ENCODE results near the gene ODAD3.
"Not testable (repeated sequence)": the region's sequence is repeated elsewhere in the genome, so short reads cannot be mapped to it uniquely, and the experiment has no call there.

Gene ODAD3

DNA sequence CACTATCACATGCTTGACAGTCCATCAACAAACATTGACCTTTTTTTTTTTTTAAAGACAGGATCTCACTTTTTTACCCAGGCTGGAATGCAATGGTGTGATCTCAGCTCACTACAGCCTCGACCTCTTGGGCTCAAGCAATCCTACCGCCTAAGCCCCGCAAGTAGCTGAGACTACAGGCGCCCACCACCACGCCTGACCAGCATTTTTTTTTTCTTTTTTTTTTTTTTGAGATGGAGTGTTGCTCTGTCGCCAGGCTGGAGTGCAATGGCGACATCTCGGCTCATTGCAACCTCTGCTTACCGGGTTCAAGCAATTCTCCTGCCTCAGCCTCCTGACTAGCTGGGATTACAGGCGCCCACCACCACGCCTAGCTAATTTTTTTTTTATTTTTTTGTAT is 24.0 kb upstream of the ODAD3 start:
- DNase-seq: not testable (repeated sequence)

DNA sequence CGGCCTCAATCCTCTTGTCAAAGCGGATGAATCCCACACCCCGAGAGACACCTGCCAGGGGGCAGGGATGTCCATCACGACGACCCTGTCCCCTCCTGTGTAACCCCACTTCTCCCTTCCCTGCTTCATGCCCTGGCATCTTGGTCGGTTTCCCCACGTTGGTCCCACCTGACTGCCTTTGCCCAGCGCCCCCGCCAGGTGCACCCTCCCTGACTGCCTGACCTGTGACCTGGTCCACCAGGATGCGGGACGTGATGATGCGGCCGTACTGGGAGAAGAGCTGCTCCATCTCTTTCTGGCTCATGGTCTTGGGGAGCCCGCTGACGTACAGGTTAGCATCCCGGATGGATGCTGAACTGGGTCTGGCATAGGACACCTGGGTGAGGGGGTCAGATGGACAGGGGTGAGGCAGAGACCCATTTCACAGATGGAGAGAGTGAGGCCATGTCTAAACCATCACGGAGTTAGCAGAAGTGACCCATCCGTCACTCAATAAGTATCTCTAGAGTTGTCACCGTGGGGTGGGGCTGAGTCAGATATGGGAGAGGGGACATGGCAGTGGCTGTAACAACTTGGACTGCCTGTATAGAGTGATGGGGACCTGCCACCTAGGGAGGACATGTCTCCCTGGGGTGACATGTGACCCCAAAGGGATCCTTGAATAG is 23.4 kb upstream of the ODAD3 start:
- DNase-seq: no peak

DNA sequence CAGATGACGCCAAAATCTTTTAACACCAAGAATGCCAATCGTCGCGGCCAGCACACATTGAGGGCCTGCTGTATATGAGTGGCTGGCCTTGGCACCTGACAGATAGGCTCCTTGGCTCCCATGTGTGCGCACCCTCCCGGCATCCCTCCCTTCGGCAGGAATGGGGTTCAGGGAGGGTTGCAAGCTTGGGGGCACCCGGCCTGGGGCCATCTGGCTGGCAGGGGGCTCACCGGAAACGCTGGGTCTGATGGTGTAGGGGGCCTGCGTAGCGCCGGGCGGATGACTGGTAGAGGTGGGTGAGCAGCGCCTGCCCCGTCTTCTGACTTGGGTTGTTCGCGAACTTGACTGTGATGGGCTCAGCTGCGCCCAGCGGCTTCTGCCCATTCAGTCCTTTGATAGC is 22.9 kb upstream of the ODAD3 start:
- no peak for DNase-seq

DNA sequence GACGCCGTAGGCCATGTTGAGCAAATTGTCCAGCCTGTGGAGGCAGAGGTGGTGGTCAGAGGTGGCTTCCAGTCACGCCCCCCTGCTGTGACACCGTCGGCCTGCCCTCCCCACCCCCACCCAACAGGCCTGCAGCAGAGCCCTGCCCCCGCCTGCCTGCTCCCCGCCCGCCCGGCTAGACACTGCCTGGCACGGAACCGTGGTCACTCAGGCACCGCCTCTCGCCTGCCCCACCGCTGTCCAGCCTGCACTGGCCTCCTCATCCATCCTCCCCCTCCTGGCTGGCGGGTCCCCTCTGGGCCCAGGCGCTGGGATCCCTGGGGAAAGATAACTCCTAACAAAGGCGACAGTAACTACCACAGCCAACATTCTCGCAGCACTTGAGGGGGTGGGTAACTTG is 22.2 kb upstream of the ODAD3 start:
- no peak for DNase-seq

DNA sequence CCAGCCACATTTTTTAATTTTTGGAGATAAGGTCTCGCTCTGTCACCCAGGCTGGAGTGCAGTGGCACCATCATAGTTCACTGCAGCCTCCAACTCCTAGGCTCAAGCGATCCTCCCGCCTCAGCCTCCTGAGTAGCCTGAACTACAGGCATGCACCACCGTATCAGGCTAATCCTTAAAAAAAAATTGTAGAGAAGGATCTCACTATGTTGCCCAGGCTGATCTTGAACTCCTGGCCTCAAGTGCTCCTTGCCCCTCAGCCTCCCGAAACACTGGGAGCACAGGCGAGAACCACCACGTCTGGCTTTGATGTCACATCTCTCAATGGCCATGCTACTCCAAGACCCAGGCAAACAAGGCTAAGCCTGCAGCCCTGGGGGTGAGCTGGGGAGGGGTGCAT is 21.7 kb upstream of the ODAD3 start:
- DNase-seq: no peak

DNA sequence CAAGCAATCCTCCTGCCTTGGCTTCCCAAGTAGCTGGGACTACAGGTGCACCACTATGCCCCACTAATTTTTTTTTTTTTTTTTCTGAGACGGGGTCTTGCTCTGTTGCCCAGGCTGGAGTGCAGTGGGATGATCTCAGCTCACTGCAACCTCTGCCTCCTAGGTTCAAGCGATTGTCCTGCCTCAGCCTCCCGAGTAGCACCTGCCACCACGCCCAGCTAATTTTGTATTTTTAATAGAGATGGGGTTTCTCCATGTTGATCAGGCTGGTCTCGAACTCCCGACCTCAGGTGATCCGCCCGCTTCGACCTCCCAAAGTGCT is 20.3 kb upstream of the ODAD3 start:
- not testable (repeated sequence) for DNase-seq

DNA sequence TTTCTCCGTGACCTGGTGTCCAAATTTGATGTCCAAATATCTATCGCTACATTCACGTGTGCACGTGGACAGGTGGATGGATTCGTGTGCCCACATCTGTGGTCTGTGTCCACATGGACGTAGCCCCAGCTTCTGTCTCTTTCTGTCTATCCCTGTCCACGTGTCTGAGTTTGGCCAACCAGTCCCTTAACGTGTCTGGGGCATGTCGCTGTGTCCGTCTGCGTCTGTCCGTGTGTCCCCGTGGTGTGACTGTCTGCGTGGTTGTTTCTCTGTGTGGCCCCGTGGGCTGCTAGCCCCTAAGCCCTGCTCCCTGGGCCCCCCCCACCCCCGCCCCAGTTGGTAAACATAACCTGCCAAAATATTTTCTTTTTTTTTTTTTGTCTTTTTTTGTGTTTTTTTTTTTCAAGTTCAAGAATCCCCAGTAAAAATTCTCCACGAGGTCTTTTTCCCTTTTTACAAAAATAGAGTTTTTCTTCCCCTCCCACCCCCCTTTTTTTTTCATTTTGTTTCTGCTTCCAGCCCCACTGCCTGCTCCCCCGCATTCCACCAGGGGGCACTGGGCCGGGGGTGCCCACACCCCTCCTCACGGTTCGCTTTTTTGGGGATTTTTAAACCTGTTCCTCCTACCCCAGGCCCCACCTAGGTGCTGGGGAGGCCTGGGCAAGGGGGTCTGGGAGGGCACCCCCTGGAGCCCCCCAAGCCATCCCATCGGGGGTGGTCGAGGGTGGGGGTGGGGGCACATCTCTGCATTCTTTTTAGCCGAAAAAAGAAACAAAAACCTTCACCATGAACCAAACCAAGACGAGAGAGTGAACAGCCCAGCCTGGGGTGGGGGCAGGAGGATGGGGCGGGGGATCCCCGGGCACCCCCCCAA is 18.8 kb upstream of the ODAD3 start:
- DNase-seq: no peak

DNA sequence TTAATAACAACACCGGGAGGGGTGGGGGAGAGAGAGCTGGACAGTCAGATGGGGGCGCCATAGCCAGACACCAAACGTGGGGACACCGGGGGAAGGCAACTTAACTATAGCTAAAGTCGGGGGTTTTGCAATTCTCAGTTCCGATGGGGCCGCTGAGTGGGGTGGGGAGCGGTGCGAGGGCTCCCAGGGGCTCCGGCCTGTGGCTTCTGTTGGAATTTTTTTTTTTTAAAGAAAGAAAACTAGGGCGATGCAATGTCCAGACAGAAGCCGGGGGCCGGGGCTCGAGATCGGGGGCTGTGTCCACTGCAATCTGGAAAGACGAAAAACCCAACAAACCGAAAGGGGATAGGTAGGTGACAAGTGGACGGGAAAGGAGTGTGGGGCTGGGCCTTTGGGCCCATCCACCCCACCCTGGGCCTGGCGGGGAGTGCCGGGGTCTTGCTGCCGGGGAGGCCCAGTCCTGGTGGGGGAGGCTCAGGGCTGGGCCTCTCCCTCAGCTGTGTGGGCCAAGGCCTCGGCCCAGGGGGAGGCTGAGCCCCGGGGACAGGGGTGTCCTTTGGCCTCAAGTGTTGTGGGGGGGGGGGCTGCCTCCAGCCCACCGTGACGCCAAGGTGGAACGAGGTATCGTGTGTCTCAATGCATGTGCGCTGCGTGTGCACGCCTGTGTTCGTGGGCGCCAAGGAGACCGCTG is 17.8 kb upstream of the ODAD3 start:
- no peak for DNase-seq

DNA sequence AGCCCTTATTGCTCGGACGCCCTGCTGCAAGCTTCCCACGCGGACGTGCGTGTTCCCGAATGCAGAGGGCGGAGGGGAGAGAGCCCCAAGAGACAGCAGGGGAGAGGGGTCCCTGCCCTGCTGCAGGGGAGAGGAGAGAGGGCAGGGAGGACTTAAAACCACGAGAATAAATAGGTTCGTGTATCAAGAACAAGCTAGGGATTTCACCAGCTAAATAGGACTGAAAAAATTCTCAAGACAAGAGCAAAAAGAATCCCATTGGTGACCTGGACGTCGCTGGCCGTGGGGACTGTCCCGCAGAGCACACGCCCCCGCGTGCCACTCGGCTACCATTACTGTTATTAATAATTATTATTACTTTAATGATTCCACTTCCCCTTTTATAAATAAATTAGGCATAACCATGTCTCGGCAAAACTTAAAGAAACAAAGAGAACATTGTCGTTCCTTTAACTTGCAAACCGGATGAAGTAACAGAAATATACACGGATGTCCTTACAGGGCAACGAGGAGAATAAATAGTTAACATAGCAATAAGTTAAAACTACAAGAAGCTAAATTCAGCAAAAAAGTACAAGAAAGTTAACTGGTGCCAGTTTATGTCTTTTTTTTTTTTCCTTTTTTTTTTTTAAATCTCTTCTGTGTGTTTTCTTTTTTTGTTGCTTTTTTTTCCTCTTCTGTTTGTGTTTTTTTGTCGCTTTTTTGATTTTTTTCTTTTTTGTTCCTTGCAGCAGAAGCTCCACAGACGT is 17.1 kb upstream of the ODAD3 start:
- no peak for DNase-seq

DNA sequence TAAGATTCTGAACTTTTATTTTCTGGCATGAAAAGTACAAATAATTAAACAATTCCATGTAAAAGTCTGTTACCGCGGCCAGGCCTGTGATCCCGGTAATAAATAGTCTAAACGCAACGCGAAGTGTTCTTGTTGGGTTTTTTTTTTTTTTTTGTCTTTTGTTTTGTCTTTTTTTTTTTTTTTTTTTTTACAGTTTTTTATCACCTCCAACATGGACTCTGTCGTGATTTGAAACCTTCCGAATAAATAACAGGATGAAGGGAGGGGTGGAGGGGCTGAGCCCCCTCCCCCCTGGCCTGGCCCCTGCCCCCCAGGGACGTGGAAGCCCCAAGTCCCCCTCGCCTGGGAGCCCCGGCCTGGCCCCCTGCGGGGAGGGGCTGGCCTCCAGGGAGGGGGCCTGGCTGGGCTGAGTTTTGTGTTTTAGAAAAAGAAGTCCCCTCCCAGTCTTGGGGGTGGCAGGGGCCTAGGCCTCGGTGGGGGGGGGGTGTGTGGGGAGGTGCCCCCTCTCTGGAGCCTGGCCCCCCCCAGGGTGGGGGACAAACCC is 16.5 kb upstream of the ODAD3 start:
- DNase-seq: no peak

DNA sequence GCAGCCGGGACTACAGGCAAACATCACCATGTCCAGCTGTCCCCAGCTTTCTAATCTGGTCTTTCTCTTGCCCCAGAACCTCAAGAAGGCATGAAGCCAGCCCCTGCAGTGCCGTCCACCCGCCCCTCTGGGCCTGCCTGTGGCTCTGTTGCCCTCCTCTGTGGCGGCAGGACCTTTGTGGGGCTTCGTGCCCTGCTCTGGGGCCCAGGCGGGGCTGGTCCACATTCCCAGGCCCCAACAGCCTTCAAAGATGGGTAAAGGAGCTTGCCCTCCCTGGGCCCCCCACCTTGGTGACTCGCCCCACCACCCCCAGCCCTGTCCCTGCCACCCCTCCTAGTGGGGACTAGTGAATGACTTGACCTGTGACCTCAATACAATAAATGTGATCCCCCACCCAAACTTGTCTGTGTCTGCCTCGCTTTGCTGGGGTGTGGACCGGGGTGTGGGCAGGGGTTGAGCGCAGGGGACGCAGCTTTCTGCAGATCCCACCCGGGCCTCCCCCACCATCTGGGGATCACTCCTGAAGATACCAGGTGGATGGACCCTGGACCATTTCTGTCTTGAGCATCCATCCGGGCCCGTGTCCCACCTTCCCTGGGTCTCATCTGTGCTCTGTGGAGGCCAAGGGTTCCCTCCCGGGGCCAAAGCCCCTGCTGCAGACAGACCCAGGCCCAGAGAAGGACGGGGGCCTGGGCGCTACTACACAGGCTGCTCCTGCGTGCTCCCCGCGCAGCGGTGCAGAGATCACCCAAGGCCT is 15.8 kb upstream of the ODAD3 start:
- DNase-seq: no peak

DNA sequence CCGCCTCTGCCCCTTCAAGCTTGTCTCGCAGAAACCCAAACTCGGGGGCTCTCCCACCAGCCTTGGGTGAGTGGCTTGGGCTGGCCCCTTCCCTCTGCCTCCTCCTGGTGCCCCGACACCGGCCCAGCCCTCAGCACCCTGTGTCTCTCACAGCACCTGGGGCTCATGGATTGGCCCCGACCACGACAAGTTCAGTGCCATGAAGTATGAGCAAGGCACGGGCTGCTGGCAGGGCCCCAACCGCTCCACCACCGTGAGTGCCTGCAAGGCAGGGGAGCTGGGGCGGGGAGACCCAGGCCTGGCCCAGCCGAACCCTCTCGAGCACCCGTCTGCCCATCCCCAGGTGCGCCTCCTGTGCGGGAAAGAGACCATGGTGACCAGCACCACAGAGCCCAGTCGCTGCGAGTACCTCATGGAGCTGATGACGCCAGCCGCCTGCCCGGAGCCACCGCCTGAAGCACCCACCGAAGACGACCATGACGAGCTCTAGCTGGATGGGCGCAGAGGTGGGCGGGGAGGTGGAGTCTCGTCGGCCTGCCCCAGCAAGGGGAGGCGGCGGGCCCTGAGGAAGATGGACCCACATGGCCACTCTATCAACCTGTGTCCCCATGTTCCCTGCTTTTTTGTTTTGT is 14.1 kb upstream of the ODAD3 start:
- DNase-seq: no peak

DNA sequence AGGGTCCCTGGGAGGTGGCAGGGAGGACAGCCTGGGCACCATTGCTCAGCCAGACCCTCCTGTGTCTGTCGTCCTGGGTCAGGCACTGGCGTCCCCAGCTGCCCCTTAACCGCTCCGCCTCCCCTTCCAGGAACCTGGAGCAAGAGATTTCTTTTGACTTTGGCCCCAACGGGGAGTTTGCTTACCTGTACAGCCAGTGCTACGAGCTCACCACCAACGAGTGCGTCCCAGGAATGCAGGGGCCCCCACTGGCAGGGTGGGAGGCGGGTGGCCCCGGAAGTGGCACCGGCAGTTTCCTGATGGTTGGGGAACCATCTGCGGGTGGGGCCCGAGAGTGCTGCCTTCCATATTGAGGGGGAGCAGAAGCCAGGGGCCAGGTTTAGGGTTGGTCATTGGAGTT is 13.5 kb upstream of the ODAD3 start:
- DNase-seq: no peak

DNA sequence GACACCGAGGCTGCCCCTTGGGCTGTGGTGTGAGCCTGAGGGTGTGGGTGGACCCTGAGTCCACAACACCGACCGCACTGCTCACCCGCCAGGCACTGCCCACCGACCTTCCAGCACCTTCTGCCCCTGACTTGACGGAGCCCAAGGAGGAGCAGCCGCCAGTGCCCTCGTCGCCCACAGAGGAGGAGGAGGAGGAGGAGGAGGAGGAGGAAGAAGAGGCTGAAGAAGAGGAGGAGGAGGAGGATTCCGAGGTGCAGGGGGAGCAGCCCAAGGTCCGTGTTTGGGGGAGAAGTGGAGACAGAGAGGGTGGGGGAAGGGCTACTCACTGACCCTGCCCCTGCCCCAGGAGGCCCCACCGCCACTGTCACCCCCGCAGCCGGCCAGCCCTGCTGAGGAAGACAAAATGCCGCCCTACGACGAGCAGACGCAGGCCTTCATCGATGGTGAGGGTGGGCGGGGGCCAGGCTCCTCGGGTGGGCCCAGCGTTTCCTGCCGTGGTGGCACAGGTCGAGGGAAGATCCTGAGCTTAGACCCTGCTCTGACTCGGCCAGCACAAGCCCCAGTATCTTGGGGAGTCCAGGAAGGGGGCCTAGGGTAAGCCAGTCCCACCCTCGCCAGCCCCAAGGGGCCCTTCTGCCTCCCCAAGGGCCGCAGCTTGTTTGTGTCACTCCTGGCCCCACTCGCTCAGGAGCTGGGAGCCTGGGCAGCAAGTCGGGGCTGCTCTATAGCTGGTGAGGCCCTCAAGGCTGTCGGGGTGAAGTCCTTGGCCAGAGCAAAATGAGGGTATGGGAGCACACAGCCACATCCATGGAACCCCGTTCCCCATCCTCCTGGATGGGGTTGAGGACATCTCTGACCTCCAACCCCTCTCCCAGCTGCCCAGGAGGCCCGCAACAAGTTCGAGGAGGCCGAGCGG is 12.7 kb upstream of the ODAD3 start:
- DNase-seq: no peak

DNA sequence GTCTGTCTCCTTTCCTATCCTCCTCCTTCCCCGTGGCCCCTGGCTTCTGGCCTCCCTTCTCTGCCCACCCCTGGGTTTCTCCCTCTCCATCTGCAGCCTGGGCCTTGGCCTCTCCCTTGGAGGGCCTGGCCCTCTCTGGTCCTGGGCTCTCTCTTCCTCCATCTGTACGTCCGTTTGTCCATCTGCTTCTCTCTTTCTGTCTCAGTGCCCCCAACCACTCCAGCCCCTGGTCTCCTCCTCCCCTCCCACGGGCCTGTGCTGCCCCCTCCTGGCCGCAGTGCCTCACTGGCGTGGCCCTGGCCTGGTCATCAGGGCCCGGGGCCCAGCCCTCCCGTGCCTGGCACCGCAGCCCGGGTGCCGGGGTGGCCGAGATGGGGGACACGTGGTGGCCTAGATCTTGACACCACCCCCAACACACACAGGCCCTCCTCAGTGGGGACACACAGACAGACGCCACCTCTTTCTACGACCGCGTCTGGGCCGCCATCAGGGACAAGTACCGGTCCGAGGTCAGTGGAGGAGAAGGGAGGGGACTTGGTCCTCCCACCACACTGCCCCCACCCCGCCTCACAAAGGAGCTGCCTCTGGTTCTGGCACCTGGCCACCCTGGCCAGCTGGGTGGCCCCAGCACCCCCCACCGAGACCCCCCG is 11.9 kb upstream of the ODAD3 start:
- DNase-seq: peak; percentile 29

DNA sequence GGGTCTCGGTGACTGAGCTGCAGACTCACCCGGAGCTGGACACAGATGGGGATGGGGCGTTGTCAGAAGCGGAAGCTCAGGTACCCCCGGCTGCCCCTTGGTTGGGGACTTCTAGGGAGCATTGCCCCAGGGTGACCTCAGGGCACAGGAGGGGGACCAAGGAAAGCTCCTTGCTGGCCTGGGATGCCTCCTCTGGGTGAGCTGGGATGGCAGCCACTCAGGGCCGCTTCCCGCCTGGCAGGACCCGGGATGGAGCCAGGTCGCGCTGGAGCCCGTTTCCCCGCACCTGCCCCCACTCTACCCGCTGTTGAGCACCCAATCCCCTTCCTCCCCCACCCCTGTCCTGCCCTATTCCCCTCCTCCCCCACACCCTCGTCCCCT is 11.3 kb upstream of the ODAD3 start:
- DNase-seq: no peak

DNA sequence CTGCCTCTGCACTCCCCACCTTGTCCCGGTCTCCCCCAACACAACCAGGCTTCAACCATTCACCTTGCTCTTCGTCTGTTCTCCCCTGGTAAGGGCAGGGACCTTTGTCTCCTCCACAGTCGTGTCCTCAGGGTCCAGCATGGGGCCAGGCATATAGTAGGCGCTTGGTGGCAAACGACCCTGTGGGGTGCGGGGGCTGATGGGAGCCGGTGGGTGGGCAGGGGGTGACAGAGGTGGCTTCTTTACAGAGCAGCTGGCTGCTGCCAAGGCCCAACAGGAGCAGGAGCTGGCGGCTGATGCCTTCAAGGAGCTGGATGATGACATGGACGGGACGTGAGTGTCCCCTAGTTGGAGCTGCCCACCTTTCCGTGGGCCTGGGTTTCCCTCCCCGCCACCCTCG is 10.2 kb upstream of the ODAD3 start:
- DNase-seq: no peak

DNA sequence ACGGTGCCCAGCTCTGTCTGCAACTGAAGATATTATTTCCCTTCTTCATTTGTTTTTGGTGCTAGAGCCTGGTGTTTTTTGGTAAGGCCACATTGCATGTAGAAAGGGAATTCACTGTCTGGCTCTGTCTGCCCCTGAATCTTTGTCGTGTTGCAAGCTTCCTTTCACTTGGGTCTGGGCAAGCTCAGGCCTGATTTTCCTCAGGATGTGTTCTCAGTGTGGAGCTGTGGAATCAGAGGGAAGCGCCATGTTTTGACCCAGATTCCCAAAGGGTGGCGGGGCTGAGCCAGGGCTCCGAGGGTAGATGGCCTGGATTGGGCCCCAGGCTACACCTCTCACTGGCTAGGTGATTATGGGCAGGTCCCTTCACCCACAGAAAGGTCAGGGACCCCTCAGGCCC is 9.1 kb upstream of the ODAD3 start:
- no peak for DNase-seq

DNA sequence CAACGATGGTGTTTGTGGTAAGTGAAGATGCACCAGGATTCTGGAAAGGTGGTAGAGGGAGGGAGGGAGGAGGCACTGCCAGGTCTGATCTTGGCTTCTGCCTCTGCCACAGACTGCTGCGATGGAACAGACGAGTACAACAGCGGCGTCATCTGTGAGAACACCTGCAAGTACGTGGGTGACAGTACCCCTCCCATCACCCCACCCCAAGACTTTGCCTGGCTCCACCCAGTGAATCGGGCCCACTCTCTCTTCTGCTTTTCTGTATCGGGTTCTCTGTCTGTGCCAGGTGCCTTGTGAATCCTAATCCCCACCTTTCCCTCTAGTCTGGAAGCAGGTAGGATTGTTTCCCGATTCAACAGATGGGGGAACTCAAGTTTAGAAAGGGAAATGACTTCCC is 3.0 kb upstream of the ODAD3 start:
- no peak for DNase-seq

DNA sequence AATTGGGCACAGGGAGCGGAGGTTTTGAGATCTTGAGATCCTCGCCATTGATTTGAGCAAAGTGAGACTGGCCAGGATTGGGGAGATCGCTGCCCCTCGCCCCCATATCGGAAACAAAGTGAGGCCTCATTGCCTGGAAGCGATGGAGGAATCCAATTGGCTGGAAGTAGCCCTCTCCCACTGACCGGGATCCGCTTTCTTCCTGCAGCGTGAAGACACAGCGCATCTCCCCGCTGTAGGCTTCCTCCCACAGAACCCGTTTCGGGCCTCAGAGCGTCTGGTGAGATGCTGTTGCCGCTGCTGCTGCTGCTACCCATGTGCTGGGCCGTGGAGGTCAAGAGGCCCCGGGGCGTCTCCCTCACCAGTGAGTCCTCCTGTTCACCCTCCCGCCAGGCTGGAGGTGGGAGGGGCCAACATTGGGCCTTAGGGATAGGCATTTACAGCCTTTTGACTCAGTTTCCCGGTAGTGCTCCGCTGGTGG is 952 bp upstream of the ODAD3 start:
- no peak for DNase-seq
